LNCaP clone FGC (cell line): Measurements from ENCODE around the gene ICA1.

Experiments used
- DNase-seq: peaks from one replicate; pipeline ENCODE4 v3.0.0-alpha.2; 2011; ENCODE audit warnings: low read depth
- H3K4me3 ChIP-seq: 2 replicates; pipeline ENCODE4 v1.5.1; 2011; ENCODE audit warnings: mild to moderate bottlenecking, low read depth, low read length, control low read depth
- TF ChIP-seq, protein P1 (sequence below): IDR thresholded peaks from 2 replicates; pipeline ENCODE4 v1.5.1; 2012; ENCODE audit warnings: mild to moderate bottlenecking; ENCODE audit not compliant: control insufficient read depth, insufficient read depth; ENCODE audit errors: extremely low read depth

The ICA1 gene

DNA sequence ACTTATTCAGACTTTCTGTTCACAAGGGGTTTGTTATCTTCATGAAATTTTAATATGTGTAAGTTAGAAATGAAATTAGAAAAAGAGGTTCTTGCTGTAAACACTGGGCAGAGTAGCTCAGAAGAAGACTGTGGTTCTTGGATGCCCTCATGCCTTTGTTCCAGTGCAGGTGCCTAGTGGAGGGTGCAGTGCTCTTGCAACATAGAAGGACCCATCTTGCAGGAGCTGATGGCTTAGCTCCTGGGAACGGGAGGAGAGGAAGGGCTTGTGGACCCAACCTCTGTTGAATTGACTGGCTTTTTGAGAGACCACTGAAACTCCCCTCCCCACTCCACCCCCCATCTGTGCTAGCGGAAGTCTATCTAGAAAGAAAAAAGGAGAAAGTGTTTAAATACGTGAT, 176.5 kb downstream of the ICA1 start:
- DNase-seq: no peak
- TF ChIP-seq, protein P1, sequence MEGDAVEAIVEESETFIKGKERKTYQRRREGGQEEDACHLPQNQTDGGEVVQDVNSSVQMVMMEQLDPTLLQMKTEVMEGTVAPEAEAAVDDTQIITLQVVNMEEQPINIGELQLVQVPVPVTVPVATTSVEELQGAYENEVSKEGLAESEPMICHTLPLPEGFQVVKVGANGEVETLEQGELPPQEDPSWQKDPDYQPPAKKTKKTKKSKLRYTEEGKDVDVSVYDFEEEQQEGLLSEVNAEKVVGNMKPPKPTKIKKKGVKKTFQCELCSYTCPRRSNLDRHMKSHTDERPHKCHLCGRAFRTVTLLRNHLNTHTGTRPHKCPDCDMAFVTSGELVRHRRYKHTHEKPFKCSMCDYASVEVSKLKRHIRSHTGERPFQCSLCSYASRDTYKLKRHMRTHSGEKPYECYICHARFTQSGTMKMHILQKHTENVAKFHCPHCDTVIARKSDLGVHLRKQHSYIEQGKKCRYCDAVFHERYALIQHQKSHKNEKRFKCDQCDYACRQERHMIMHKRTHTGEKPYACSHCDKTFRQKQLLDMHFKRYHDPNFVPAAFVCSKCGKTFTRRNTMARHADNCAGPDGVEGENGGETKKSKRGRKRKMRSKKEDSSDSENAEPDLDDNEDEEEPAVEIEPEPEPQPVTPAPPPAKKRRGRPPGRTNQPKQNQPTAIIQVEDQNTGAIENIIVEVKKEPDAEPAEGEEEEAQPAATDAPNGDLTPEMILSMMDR: no peak
- H3K4me3 ChIP-seq: no peak overlapping the region

DNA sequence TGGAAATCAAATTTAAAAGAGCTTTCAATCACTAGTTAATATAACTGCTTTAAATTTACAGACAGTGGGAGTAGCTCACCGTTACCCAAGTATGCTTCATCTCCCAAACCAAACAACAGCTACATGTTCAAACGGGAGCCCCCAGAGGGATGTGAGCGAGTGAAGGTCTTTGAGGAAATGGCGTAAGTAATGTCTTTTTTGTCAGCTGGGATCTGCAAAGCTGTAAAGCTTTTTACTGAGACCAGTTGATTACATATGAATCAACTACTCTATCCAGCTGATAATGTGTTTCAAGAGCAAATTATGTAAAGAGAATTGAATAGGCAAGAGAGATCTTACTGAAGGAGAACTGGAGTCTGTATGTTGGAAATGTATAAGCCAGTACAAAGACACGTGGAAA, 177.1 kb downstream of the ICA1 start:
- TF ChIP-seq, protein P1: no peak
- DNase-seq: no peak

DNA sequence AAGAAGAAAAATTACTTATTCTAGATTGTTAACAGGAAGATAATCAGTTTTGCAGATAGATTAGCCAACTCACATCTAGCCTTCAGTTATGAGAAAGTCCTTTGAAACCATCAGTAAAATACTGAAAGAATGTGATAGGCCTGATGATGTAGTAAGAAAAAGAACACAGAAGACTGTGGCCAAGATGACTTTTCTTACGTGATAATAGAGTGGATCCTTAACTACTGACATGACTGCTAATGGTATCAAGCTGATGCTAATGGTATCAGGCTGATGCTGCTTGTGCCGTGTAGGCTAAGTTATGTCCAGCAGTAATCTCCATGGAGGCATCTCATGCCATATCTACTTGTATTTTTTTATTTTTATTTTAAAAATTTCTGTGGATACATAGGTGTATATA, 179.2 kb downstream of the ICA1 start:
- TF ChIP-seq, protein P1: no peak
- H3K4me3 ChIP-seq: no peak overlapping the region
- no peak for DNase-seq

More for the DNA sequence above, 177.1 kb downstream of the ICA1 start:
- no peak overlapping the region for H3K4me3 ChIP-seq

DNA sequence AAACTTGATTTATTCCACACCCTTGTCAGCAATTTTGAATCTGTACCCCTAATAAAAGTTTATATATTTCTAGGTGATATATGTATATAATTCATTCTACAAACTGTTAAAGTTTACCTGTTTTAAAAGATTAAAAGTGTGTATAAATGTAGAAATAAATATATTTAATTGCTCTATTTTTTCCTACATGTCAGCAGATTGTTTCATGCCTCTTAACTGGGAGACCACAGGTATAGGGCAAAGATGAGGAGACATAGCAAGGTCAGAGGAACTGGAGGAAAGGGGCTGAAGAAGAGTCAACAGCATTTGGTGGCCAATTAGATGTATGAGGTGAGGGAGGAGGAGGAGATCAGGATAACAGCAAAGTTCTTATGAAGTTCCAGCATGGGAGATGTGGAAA, 183.5 kb downstream of the ICA1 start:
- TF ChIP-seq, protein P1: no peak
- no peak for DNase-seq
- no peak overlapping the region for H3K4me3 ChIP-seq

DNA sequence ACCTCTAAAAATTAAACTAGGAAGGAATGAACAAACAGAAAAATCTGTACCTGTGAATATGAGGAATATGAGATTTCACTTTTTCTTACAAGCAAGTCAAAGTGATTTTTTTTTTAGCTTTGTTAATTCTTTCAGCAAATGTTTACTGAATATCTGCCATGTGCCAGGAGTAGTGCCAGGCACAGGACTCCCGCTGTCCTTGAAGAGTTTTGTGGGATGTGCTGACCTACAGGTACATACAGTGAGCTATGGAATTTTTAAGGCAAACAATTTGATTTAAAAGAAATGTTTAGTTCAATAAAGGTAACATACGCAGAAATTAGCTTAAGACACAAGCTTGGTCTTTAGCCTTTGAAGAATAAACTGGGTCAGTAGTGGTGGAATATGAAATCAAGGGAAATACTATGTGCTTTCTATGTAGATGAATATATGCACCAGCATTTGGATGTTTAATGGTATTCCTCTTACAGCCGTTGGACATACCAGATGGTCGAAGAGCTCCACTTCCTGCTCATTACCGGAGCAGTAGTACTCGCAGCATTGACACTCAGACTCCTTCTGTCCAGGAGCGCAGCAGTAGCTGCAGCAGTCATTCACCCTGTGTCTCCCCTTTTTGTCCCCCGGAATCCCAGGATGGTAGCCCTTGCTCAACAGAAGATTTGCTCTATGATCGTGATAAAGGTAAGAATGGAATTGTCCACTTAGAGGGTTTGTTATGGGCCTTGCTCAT, 191.4 kb downstream of the ICA1 start:
- TF ChIP-seq, protein P1: no peak
- H3K4me3 ChIP-seq: no peak overlapping the region
- DNase-seq: no peak

DNA sequence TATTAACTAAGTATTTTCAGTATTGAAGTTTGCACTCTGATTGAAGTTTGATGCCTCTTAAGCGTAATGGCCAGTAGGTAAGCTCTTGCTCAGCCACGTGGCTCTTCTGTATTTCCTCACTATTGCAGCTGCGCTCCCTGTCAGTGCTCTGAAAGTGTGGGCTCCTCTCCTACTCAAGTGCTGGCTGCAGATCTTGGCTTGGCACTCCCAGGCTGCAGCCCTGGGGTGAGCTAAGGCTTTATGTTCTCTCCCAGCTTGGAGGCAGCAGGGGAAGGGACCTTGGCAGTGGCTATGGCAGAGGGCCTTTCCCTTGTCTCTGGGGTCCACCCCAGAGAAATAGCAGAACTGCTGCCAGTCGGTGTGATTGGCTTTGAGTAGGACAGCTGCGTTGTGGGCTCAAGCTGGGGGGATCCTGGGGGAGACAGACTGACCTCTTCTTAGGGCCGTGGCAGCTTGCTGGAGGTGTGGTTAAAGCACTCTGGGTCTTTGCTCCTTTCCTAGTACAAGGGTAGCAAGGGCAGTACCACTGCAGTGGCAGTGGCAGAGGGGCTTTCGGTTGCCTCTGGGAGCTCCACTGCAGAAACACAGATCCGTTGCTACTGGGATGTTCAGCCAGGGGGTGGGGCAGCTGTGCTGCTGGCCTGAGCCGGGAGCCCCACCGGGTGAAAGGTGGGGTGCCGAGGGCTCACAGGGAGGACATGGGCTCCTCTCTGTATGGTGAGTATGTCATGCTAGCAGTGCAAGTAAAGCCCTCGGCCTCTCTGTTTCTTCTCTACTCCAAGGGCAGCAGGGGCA, 192.9 kb downstream of the ICA1 start:
- no peak for DNase-seq
- TF ChIP-seq, protein P1: no peak
- H3K4me3 ChIP-seq: no peak overlapping the region

DNA sequence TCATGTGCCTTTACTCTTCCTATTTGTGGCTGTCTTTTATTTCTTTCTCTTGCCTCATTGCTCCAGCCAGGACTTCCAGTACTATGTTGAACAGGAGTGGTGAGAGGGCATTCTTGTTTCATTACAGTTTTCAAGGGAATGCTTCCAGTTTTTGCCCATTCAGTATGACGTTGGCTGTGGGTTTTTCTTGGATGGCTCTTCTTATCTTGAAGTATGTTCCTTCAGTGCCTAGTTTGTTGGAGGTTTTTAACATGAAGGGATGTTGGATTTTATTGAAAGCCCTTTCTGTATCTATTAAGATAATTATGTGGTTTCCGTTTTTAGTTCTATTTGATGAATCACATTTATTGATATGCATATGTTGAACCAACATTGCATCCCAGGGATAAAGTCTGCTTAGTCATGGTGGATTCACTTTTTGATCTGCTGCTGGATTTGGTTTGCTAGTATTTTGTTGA, 196.6 kb downstream of the ICA1 start:
- no peak for DNase-seq
- TF ChIP-seq, protein P1: no peak
- no peak overlapping the region for H3K4me3 ChIP-seq
